PC-9 (cell line): ENCODE measurements around the gene ACBD3.

Experiments
- EZH2 ChIP-seq: fragments of 200-600 bp; sonication (generic); IDR thresholded peaks from 2 replicates; pipeline ENCODE4 v1.8.0; 2017; ENCODE audit warnings: antibody characterized with exemption, low read depth
- TF ChIP-seq, protein P1 (sequence below): fragments of 200-600 bp; sonication (generic); conservative IDR thresholded peaks from 2 replicates; pipeline ENCODE4 v1.6.1; 2017; ENCODE audit warnings: mixed run types, antibody characterized with exemption, mild to moderate bottlenecking, moderate library complexity

DNA sequence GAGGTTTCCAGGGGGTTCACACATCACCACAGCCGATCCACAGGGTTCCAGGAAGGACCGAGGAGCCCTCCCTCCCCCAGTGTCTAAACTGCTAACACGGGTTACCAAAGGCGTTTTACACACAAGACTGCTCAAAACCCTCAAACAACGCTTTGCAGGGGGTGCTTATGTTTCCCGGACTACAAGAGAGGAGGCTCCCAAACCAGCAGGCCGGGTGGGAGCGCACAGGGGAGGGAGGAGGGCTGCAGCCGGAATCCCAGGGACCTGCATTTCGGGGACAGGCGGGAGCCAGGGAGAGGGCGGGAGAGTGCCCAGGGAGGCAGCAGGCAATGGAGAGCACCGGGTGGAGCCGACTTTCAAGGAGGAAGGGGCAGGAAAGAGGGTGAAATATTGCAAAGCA is 50.8 kb downstream of the ACBD3 start:
- TF ChIP-seq, protein P1, sequence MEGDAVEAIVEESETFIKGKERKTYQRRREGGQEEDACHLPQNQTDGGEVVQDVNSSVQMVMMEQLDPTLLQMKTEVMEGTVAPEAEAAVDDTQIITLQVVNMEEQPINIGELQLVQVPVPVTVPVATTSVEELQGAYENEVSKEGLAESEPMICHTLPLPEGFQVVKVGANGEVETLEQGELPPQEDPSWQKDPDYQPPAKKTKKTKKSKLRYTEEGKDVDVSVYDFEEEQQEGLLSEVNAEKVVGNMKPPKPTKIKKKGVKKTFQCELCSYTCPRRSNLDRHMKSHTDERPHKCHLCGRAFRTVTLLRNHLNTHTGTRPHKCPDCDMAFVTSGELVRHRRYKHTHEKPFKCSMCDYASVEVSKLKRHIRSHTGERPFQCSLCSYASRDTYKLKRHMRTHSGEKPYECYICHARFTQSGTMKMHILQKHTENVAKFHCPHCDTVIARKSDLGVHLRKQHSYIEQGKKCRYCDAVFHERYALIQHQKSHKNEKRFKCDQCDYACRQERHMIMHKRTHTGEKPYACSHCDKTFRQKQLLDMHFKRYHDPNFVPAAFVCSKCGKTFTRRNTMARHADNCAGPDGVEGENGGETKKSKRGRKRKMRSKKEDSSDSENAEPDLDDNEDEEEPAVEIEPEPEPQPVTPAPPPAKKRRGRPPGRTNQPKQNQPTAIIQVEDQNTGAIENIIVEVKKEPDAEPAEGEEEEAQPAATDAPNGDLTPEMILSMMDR: no peak
- TF ChIP-seq EZH2: no peak
